Osteocyte (in vitro differentiated cells): ENCODE results near the gene CRB1. TPM values are rescaled to one million over a fixed set of nuclear protein-coding genes. Genes with fewer than 3 reads are reported as not detected.

Source experiments
- DNase-seq: peaks from one replicate; pipeline ENCODE4 v3.0.0; 2021; ENCODE audit warnings: mixed read lengths; ENCODE audit not compliant: unreplicated experiment; ENCODE audit errors: extremely low spot score
- H3K27ac Mint-ChIP-seq: one replicate; pipeline ENCODE4 v1.8.0; 2021; ENCODE audit warnings: mild to moderate bottlenecking, mixed read lengths; ENCODE audit not compliant: unreplicated experiment
- H3K27me3 Mint-ChIP-seq: one replicate; pipeline ENCODE4 v1.8.0; 2021; ENCODE audit warnings: mixed read lengths; ENCODE audit not compliant: unreplicated experiment
- H3K36me3 Mint-ChIP-seq: one replicate; pipeline ENCODE4 v1.8.0; 2021; ENCODE audit warnings: mixed read lengths; ENCODE audit not compliant: unreplicated experiment
- H3K4me1 Mint-ChIP-seq: one replicate; pipeline ENCODE4 v1.8.0; 2021; ENCODE audit warnings: mixed read lengths; ENCODE audit not compliant: unreplicated experiment
- H3K4me3 Mint-ChIP-seq: one replicate; pipeline ENCODE4 v1.8.0; 2021; ENCODE audit warnings: mild to moderate bottlenecking, moderate library complexity, mixed read lengths; ENCODE audit not compliant: unreplicated experiment
- H3K9me3 Mint-ChIP-seq: one replicate; pipeline ENCODE4 v1.8.0; 2021; ENCODE audit warnings: mixed read lengths; ENCODE audit not compliant: unreplicated experiment
- CTCF ChIP-seq: fragments of 200-600 bp; sonication (generic); IDR thresholded peaks from 2 replicates; pipeline ENCODE4 v1.5.0; 2021; ENCODE audit warnings: antibody characterized with exemption, mild to moderate bottlenecking, moderate library complexity
- total RNA-seq: library from RNA; stranded (reverse); gene quantifications from 2 replicates; pipeline ENCODE4 v1.2.1, GENCODE V29; 2021

The CRB1 gene
- total RNA-seq, 1 donor from 2014 or later = not detected

GRCh38 chr1:197470330-197470729 lies 202.3 kb downstream of the CRB1 start:
- Mint-ChIP-seq H3K27me3 (peaks cover 2% of the 10 kb centered on the region), H3K4me1 (peaks cover 8% of the 10 kb centered on the region)

GRCh38 chr1:197471248-197471985 lies 203.4 kb downstream of the CRB1 start:
- no peaks in the 10 kb centered on the region for H3K9me3 Mint-ChIP-seq
- TF ChIP-seq CTCF = no peak
- peaks cover 2% of the 10 kb centered on the region for H3K27me3 Mint-ChIP-seq
- no peak overlapping the region for H3K27ac Mint-ChIP-seq
- H3K36me3 Mint-ChIP-seq = no peaks in the 10 kb centered on the region
- H3K4me1 Mint-ChIP-seq = peaks cover 8% of the 10 kb centered on the region
- no peak overlapping the region for H3K4me3 Mint-ChIP-seq
- DNase-seq = no peak

More at GRCh38 chr1:197470330-197470729, 202.3 kb downstream of the CRB1 start:
- no peak for TF ChIP-seq CTCF
- Mint-ChIP-seq H3K4me3 (no peak overlapping the region), H3K27ac (no peak overlapping the region), H3K36me3 (no peaks in the 10 kb centered on the region), H3K9me3 (no peaks in the 10 kb centered on the region)
- DNase-seq = no peak

- Mint-ChIP-seq H3K4me1 (peaks cover 8% of the 10 kb centered on the region), H3K27ac (no peak overlapping the region), H3K9me3 (no peaks in the 10 kb centered on the region), H3K4me3 (no peak overlapping the region), H3K36me3 (no peaks in the 10 kb centered on the region), H3K27me3 (peaks cover 2% of the 10 kb centered on the region)
- DNase-seq = no peak
- no peak for TF ChIP-seq CTCF
These were observed 204.1 kb downstream of the CRB1 start for GRCh38 chr1:197472141-197472540.

GRCh38 chr1:197480446-197480845 lies 212.4 kb downstream of the CRB1 start:
- H3K4me1 Mint-ChIP-seq = peaks cover 6% of the 10 kb centered on the region
- H3K4me3 Mint-ChIP-seq = no peak overlapping the region
- H3K27me3 Mint-ChIP-seq = peaks cover 9% of the 10 kb centered on the region
- no peak overlapping the region for H3K27ac Mint-ChIP-seq
- DNase-seq = no peak
- no peaks in the 10 kb centered on the region for H3K9me3 Mint-ChIP-seq
- no peaks in the 10 kb centered on the region for H3K36me3 Mint-ChIP-seq
- no peak for TF ChIP-seq CTCF

GRCh38 chr1:197481101-197481500 lies 213.0 kb downstream of the CRB1 start:
- TF ChIP-seq CTCF = no peak
- H3K27ac Mint-ChIP-seq = no peak overlapping the region
- DNase-seq = no peak
- no peaks in the 10 kb centered on the region for H3K9me3 Mint-ChIP-seq
- peaks cover 9% of the 10 kb centered on the region for H3K27me3 Mint-ChIP-seq
- H3K36me3 Mint-ChIP-seq = no peaks in the 10 kb centered on the region
- H3K4me1 Mint-ChIP-seq = peaks cover 12% of the 10 kb centered on the region
- H3K4me3 Mint-ChIP-seq = no peak overlapping the region
